Stimulated activated CD4-positive, alpha-beta T cell treated with anti-CD3 and anti-CD28 coated beads, Interleukin-15, amount 100 ng/mL, for 1 hour (primary cell): Measurements from ENCODE around the gene ACSS1.

ENCODE experiments used
- DNase-seq, 2 donors: peaks; one replicate each; pipeline ENCODE4 v3.0.0-alpha.2; 2020; ENCODE audit warnings: low read depth in 1 of 2, low spot score in 1 of 2

Gene ACSS1

DNA sequence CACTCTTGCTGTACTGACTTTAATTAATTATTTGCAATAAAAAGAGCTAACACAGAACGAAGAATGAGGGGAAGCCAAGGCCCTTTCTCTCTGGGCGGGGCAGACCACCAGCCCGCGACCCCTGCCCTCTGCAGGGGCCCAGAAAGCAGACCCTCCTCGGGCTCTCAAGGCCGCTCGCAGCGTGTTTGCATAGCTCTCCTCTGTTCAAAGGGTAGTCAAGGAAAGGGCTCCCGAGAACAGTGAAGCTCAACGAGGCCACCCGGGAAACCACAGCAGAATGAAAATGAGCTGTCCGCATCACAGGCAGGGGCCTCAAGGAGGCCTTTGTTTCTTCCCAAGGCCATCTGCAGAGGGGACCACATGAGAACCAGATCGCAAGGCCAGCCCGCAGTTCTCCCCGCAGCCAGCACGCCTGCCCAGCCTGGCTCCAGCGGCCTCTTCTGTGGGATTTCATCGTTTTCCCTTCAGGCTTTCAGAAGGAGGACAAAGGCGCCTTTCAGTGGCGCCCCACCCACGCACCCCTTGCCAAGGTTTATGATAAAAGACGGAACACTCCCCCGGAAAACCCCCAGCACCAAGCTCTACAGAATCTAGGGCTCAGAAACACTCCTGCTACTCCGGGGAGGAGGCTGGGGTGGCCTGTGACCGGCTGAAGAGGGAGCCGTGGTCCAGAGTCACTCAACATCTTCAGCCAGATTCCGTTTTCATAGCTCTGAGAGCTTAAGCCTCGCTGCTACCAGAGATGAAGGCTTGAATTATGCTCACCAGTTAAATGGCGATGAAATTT, 25.3 kb downstream of the ACSS1 start:
- no peak for DNase-seq

DNA sequence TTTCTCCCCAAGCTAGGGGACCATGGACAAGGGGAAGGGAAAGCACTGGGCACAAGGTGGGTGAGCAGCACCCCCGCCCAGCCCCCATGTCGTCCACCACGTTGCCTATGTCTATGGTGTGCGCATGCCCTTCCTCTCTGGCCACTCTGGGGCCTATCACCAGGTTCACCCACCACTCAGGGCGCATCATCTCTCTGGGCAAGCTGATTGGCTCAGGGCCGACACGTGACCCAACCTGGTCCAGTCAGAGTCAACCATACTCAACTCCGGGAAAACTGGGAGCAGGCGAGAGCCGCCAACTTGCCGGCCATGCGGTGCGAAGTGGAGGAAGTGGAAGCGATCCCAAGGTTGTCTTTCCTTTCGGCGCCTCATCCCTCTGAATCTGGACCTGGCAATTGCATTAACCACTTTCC, 25.9 kb downstream of the ACSS1 start:
- no peak for DNase-seq

DNA sequence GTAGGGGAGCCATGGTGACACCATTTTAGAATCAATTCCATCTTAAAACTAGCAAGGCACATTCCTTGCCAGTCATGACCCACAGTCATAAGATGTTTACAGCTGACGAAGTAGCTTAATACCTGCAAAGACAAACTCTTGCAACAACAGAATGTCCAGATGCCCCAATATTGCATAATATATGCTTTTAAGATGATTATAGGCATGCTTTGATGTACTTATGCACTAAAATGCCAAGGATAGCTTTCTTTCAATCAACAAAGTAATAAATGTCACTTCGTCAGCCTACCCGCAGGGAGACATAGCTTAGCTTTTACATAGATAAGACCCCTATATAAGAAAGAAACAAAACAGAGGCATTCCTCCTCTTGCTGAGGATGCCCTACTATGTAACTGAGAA, 26.7 kb downstream of the ACSS1 start:
- no peak for DNase-seq

DNA sequence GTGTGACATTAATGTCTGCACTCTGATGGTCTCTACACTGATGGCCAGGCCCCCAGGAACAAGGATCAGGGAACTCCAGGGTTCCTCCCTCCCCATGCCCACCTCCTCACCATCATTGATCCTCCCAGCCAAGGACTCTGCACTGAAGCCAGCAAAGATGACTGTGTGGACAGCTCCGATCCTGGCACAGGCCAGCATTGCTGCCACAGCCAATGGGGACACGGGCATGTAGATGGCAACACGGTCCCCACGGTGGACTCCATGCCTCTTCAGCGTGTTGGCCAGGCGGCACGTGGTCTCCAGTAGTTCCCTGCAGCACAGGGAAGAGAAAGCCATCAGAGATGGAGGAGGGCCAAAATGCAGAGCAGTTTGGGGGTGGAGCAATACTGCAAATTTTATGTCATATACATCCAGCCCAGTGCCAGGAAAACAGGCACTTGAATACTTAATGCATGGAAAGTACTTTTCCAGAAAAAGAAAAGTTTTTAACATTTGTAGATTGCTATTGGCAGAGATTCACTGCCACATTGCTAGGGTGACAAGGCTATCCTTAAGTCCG, 27.2 kb downstream of the ACSS1 start:
- no peak for DNase-seq

DNA sequence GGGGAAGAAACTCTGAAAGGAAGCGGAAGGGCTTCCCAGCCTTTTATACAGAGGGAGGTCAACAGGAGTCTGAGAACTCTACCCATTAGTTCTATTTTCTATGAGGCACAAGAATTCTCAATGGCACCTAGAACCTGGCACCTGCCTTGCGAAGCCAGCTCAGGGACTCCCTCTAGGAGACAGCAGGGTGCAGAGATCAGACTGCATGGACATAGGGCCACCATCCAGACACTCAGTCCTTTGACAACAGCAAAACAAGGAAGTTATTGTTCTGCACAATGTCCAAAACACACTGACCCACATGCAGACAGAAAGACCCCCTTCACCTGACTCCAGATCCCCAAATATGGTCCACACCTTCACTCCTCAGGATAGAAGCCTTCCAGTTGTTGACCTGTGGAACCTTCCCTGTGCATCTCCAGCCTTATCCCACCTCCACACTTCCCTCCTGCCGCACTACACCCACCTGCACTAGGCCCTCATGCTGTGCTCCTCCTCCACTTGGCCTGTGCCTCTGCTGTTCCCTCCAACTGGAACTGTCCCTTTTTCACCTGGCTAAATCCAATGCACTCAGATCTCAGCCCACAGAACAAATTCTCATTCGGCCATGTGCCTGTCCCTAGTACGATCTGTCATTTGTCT, 27.8 kb downstream of the ACSS1 start:
- no peak for DNase-seq

DNA sequence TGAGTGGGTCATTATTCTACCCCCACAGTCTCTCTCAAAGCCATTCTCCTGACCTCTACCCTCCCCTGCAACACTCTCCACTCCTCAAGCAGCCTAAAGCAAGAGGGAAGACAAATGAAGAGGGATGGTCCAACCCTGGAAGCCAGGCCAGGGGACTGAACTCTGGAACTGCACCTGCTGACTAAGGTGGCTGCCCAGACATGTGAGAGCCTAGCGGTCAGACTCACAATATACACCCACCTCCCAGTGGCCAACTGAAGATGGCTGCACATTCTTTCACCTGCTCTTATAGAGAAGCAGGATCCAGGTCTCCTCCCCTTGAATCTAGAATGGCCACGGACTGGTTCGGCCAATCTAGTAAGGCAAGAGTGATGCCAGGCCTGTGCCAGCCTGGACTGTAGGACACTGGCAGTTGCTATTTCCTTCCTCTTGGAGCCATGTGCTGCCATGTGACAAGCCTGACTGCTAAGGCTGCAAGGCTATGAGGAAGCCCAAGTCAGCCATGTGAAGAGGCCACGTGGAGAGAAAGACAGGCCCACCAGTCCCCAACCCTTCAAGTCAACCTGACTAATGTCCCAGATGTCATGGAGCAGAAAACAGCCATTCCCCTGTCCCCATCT, 31.8 kb downstream of the ACSS1 start:
- DNase-seq: no peak

DNA sequence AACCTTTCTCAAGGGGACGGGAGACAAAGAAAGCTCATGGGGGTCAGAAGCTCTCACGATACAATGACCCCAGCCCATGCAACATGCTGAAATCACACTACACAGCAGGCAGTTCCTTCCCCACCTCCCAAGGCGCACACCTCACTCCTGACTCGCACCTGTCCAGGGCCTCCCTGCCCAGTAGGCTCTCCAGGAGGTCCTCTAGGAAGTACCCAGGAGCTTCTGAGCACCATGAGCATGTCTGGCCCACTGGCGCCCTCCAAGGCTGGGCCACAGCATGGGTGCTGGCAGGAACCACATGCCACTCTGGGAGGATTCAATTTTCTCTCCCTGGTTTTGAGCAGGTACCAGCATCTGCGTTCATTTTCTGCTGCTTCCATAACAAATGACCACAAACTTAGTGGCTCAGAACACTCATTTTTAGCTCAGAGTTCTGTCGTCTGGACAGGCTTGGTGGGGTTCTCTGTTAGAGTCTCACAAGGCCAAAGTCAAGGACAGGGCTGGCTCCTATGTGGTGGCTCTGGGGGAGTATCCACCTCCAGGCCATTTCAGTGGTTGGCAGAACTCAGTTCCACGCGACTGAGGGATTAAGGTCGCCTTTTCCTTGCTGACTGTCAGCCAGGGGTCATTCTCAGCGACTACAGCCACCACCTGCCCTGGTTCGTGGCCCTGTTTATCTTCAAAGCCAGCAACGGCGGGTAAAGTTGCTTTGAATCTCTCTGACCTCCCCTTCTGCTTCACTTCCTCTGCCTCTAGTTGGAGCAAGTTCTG, 32.7 kb downstream of the ACSS1 start:
- DNase-seq: no peak

DNA sequence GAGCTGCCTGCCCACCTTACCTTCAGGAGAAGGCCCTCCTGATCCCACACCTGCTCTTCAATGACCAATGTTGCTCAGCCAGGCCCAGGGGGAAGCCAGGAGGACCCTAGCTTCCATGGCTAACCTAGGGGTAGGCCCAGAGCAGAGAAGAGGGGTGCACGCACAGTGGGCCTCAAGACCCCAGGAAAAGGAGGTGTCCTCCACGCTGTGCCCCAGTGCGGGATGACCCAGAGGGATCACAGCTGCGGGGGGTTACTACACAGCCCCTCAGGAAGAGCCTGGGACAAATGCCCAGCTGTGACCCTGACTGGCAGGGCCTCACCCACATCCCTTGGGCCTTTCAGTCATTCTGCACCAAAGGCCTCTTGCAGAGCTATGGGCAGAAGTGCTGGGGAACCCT, 33.8 kb downstream of the ACSS1 start:
- DNase-seq: no peak

DNA sequence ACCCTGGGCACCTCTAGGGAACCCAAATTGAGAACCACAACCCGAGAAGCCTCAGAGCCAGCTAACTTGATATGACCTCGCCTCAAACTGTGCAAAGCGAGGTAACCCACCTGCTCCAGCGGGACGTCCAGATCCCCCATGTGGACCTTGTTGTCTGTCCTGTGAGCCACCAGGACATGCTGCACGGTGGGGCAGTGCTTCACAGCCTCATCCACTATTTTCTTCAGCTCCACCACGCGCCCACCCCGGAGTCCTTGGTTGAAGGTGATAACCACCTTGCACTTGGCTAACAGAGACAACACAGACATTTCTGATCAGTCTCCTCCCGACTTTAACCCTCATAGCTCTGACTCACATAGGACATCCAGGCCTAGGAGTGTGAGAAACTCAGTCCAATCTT, 34.6 kb downstream of the ACSS1 start:
- no peak for DNase-seq

DNA sequence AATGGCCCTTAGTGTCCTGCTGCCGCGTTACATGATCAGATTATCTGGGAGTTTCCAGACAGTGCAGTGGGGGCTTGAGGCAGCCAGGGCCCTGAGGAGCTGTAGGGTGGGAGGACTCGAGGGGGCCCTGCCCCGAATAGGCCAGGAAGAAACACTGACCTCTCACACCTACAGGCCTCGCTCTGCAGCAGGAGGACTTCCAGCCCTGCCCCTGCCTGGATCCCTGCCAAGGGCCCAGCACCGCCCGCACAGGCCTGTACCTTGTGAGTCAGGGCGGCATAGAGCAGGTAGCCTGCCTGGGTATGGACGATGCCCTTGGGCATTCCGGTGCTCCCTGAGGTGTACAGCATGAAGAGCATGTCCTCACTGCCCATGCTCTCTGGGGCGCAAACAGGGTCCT, 35.3 kb downstream of the ACSS1 start:
- DNase-seq: no peak

DNA sequence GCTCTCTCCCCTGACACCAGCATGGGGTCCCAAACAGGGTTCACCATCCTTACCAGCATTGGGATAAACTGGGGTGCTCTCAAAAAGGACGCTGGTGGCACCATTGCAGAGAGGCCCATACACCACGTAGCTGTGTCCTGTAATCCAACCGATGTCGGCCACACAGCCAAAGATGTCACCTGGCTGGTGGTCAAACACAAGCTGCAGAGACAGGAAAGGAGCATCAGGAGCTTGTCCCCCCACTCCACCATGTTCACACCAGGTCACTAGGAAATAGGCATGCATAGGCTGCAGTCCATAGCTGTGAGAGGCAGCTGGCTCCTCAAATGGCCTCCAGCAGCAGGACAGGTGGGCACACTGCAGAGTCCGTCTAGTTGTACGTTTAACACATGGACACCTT, 36.6 kb downstream of the ACSS1 start:
- no peak for DNase-seq

DNA sequence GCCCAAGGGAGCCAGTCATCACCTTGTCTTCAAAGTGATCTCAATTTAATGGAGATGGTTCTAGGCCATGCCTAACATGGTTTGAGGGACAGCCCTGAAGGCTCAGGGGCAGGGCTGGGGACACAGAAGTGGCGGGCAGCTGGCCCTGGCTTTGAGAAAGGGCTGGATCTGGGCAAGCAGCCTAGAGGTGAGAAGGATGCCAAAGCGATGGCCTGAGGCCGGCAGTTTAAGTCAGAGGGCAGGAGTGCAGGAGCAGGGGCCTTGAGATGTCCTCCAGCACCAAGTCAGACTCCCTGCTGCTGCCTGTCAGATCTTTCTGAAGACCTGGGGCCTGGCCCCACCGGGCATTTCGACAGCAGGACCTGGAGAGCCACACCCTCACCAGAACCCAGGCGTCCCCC, 37.0 kb downstream of the ACSS1 start:
- DNase-seq: no peak

DNA sequence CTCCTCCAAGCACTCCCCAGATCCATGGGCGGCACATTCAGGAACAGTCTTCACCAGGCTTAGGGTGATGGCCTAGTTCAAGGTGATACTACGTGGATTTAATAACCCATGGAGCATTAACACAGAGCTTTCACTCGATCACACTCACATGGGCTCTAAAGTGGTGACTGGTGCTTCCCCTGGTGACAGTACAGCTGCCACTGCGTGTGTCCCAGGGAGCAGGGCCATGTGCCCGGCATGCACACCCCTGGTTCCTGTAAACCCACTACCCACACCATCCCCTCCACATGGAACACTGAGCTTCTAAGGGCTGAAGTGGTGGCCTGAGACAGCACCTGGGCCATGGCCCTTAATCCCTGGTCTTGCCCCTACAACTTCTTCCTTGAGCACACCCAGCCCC, 37.6 kb downstream of the ACSS1 start:
- no peak for DNase-seq

DNA sequence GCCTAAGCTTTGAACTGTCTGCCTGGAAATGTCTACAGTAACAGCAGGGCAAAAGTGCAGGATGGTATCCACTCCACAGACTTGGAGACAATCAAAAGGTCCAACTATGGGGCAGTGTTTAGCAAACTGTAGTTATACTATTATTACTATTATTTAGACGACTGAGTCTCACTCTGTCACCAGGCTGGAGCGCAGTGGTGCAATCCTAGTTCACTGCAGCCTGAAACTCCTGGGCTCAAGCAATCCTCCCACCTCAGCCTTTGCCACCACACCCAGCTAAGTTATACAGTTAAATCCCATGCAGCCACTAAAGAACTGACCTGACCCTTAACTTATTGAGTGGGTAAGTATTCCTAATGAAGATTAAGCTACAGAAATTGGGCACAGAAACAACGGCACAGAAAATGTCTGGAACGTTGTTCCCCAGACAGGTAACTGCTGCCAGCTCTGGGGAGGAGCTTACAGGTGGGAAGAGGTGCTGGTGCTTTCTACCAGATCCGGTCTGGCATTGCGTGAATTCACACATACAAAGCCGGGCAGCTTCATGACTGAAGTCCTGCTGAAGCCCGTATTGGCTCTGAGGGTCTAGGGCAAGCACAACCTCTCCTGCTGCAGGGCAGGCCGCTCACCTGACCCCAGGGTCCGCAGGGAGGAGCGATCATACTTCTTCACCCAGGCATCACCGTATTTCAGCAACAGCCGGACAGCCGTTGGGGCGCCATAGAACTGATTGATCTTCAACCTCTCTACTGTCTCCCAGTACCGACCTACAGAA, 38.4 kb downstream of the ACSS1 start:
- DNase-seq: no peak

DNA sequence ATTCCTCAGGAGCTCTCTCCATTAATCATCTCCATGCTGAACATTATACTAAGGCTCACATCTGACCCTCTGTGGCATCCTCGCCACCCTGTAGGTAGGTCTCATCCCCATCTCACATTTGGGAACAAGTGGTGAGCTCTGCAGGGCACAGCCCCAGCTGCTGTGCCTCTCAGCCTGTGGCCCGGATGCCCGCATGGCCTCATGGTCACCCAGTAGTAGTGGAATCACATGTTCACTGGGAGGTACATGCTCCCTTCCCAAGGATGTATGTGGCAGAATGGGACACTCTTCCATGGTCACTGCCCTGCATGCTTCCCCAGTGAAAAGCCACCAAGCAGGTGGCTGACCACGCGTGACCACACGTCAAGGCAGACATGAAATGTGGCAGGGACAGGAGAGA, 39.1 kb downstream of the ACSS1 start:
- no peak for DNase-seq

DNA sequence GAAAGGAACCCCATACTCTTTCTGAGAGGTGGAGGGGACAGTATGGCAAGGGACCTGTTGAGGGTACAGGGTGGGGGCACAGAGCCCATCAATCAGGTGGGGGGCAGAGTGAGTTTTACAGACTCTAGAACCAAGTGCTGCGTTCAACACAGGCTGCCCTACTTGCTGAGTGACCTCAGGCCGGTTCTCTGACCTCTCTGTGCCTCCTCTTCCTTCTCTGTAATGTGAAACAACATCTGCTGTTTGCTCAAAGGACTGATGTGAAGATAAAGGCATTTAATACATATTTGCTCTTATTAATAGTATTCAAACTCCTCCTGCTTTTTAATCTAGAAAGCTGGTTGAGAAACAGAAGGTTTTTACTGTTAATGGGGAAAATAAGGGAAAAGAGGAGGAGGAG, 39.5 kb downstream of the ACSS1 start:
- no peak for DNase-seq

DNA sequence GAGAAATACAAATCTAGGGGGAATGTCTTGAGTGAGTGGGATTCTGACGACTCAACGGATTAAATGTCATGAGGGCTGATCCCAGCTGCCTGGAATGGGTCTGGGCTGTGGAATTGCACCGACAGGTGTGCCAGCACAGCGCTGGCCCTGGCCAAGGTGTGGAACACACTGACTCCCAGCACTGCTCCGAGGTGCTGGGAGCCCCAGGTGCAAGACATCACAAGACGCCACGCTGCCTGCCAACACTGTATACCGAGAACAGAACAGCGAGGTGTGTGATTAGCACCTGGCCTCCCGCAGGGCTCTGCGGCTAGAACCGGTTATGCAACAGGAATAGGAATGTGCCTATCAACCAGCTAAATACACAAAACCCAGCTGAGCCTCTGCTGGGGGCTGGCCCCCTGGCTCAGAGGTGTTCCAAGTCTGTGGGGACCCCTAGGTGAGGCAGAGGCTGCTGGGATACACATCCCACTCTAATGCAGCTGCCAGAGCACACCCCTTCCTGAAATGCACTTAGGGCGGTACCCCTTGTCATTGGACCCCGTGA, 40.6 kb downstream of the ACSS1 start:
- DNase-seq: no peak

DNA sequence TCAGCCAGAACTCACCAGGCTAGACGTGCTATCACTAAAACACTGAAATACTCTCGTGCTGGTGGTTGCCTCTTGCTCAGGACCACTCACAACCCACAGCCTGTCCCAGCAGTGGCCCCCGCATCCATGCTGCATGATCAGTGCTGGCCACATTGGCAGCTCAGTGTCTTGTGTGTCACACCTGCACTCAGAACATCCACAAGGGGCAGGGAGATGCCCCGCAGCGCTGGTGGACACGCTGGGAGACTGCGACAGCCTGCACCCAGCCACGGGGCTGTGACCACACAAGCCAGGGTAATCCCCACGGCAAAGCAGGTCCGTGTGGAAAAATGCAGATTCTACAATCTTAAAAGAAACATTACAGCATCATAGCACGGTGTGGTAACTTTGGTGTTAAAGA, 41.5 kb downstream of the ACSS1 start:
- DNase-seq: no peak

DNA sequence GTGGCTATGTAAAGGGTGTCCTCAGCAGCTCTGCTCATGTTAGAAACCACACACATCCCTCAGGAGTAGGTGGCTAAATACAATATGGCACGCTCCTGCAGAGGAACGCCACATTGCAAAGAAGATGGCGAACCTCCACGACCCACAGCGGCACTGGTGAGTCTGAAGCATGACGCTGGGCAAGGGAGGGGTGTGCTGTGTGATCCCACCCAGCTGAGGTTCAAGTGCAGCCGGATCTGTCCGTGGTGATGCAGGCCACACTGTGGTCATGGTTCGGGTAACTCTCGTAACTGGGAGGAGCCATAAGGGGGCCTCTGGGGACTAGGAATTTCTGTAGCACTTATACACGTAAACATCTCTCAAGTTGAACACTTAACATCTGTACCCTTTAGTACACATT, 42.0 kb downstream of the ACSS1 start:
- no peak for DNase-seq

DNA sequence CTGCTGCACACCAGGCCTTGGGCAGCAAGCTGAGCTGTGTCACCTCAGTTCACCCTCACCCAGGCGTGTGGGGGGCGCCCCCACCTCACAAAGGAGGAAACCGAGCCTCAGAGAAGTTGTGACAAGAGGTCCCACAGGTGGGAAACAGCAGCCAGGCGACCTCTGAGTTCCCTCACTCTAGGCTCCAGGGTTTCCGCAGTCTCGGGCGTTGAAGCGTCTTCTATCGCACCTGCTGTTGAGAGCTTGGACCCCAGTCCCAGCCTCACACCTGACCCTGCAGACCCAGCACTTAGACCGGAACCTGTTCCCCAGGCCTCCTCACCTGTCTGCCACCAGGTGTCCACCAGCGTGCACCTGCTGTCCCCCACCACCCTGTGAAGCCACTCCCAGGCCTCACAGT, 43.1 kb downstream of the ACSS1 start:
- no peak for DNase-seq
